Forelimb muscle (tissue), 1 donor: Measurements from ENCODE around the gene AGPAT2. TPM values are rescaled to one million over a fixed set of nuclear protein-coding genes. Genes with fewer than 3 reads are reported as not detected.

Source experiments
- DNase-seq: peaks from one replicate; pipeline ENCODE4 v3.0.0-alpha.2; 2013; ENCODE audit warnings: low read depth
- polyA plus RNA-seq: library from polyadenylated mRNA; unstranded; fragments of 120-200 nt; gene quantifications from one replicate; pipeline ENCODE4 v1.2.1, GENCODE V29; 2013; ENCODE audit not compliant: insufficient read length

Gene AGPAT2
- polyA plus RNA-seq, 1 donor, result 11.6 TPM

DNA sequence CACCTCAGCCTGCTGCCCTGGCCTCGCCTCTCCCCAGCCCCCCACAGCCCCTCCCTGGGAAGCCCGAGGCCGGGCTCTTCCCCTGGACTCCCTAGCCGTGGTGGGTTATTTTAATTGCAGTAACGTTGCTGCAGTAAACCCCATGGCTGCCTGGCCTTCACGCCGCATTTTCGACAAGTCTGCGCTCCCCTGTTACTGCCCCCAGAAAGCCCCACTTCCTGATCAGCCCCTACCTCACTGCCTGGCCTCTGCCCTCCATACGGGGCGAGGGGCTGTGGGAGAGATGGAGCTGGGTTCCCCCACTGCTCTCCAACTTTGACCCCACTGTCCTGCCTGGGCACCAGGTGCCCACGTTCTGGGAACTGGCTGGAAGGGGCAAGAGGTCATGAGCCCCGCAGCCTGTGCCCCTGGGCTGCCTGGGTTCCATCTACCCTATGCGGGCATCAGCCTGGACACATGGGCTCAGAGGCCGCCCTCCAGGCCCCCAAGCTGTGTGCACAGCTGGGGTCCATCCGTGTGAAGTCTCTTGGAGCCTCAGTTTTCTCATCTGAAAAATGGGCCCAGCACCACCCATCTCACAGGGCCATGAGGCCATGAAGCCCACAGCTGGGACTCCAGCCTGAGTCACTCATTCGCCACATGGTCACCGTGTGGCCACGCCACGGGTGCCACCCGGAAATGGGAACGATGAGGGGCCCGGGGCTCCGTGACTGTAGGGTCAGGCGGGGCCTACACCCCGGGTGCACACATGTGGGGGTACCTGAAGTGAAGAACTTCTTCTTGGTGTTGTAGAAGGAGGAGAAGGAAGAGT is 13.1 kb downstream of the AGPAT2 start:
- DNase-seq, result no peak

DNA sequence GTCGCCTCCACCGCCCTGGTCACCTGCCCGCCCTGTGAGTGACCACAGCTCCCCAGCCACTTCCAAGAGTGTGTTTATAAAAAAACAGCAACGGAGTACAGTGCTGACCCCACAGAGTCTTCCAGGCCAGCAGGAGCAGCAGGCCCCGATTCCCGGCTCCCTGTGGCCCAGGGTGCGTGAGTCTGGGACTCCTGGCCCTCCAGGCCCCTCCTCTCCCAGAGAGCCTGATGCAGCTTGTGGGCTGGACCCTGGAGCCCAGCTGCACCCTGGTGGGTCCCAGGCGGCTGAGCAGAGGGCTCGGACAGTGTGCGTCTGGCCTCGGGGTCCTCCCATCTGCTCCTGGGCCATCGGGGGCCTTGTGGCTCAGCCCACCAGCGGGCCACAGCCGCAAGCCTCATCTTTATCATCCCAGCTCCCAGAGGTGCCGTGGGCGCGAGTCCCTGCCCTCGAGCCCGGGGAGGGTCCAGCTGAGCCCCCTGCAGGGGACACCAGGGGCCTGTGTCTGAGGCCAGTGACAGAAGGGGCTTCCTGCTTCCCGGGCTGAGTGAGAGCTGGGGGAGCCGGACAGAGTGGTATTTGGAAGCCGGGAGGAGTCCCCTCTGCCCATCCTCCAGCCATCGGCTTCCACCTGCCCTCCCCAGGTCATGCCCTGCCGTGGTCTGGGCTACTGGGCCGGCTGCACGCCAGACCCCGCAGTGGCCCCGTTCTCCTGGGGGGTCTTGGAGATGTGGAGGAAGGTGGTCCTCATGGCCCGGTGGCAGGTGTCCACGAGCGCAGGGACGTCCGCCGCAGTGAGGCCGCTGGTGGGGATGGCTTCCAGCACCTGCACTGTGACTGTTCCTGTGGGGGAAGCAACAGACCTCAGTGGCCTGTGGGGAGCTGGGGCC is 13.9 kb downstream of the AGPAT2 start:
- DNase-seq, result no peak

DNA sequence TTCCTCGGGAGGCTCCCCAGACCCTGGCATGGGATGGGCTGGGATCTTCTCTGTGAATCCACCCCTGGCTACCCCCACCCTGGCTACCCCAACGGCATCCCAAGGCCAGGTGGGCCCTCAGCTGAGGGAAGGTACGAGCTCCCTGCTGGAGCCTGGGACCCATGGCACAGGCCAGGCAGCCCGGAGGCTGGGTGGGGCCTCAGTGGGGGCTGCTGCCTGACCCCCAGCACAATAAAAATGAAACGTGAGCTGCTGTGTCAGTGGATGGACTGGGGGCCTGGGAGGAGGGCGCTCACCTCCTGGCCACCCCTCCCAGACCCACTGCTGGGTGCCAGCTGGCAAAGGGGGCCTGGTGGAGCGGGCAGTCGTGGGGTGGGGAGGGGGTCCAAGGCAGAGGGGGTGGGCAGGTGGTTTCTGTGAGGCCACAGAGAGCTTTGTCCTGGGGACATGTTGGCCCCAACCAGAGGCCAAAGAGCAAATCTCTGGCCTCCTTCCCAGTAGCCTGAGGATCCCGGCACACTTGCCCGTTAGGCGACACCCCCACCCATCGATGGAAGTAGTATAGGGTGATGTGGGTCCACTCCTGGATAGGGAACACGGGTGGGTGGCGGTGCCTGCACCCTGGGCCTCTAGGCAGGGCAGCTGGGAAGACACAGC is 14.7 kb downstream of the AGPAT2 start:
- DNase-seq, result no peak

DNA sequence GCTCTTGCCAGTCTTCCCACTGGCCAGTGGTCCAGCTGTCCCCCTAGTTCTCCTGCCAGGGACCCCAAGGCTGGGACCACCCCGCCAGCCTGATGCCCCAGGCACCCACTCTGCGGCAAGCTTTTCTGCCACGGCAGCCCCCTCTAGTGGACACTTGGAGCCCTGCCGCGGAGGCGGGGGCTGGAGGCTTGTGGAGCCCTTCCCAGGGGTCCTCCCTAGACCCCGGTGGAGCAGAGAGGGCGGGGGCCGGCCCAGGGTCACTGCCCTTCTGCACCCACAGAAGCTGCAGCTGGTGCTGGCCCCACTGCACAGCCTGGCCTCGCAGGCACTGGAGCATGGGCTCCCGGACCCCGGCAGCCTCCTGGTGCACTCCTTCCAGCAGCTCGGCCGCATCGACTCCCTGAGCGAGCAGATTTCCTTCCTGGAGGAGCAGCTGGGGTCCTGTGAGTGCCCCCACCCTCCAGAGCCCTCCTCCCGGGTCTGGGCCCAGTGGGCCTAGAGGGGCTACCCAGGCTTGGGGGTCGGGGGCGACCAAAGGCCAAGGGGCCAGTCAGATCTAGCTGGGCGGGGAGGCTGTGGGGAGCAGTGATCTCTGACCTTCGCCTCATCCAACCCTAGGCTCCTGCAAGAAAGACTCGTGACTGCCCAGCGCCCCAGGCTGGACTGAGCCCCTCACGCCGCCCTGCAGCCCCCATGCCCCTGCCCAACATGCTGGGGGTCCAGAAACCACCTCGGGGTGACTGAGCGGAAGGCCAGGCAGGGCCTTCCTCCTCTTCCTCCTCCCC is 15.4 kb downstream of the AGPAT2 start:
- no peak for DNase-seq

DNA sequence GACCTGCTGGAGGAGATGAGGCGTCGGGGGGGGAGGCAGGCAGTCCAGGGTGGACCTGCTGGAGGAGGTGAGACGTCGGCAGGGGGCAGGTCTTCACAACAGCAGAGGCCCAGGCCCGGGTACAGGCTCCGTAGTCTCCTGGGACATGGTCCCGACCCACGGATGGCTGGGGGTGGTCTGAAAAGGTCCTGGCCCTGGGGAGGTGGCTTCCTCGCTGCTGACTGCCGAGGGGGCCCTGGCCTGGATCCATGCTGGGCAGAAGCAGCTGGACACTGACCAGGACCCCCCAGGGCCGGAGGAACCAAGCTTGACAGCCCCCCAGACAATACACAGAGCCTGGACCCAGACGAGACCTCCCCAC is 16.0 kb downstream of the AGPAT2 start:
- DNase-seq, result no peak

DNA sequence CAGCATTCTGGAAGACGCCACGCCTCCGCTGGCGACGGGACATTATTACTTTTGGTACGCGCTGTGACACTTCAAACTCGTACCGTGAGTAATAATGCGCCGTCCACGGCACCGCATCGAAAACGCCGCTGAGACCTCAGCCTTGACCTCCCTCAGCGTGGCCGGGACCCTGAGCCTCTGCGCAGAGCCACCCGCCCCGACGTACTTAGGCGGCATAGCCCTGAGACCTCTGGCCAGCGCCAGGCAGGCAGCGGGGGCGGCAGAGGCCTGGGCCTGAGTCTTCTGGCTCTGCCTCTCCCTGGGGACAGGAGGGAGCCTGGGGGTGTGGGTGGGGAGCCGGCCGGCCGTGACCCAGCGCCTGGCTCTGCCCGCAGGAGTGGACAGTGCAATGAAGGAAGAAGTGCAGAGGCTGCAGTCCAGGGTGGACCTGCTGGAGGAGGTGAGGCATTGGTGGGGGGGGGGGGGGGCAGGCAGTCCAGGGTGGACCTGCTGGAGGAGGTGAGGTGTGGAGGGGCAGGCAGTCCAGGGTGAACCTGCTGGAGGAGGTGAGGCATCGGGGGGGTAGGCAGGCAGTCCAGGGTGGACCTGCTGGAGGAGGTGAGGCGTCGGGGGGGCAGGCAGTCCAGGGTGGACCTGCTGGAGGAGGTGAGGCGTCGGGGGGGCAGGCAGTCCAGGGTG is 16.5 kb downstream of the AGPAT2 start:
- no peak for DNase-seq

DNA sequence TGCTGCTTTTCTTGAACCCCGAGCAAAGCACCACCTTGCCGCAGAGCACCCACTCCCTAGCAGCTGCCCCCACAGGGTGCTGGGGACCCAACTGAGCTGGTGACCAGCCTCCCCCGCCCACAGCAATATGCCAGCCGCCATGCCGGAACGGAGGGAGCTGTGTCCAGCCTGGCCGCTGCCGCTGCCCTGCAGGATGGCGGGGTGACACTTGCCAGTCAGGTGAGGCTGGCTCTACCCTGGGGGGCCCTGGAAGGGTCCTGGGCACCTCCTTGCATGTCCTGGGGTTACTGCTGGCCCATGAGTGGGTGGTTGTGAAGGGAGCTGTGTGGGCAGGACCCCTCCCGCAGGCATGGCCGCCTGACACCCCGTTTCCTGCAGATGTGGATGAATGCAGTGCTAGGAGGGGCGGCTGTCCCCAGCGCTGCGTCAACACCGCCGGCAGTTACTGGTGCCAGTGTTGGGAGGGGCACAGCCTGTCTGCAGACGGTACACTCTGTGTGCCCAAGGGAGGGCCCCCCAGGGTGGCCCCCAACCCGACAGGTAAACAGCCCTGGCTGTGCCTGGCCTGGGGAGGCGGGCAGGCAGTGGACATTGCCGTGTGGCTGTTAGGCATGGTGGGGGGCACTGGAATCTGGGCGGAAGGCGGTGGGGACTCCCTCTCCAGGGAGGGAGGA is 17.3 kb downstream of the AGPAT2 start:
- DNase-seq, result no peak

DNA sequence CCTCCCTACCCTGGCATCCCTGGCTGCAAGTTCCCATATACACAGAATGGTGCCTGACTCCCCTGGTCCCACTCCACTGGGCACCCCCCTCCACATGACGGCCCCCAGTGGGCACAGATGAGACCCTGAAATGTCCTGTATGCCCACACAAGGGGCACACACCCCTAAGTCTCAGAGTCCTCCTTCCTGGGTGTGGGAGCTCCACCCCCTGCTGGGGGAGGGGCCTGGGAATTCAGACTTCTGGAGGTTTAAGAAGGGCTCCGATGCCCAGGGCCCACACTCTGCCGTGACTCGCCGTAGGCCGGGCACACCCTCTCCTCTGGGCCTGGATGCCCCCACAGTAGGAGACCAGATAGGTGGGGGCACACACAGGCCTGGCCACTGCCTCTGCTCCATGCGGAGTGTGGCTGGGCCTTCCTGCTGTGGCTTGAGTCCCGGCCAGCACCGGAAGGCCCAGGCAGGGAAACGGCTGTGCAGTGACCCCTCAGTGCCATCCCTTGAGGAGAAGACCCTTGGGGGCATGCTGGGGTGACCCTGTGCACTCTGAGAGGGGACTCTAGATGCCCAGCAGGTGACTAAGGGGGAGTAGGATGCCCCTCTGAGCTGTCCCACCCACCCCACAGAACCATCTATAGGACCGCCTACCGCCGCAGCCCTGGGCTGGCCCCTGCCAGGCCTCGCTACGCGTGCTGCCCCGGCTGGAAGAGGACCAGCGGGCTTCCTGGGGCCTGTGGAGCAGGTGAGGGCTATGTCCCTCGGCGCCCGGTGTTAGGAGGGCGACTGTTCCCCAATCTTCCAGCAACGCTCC is 18.1 kb downstream of the AGPAT2 start:
- no peak for DNase-seq

DNA sequence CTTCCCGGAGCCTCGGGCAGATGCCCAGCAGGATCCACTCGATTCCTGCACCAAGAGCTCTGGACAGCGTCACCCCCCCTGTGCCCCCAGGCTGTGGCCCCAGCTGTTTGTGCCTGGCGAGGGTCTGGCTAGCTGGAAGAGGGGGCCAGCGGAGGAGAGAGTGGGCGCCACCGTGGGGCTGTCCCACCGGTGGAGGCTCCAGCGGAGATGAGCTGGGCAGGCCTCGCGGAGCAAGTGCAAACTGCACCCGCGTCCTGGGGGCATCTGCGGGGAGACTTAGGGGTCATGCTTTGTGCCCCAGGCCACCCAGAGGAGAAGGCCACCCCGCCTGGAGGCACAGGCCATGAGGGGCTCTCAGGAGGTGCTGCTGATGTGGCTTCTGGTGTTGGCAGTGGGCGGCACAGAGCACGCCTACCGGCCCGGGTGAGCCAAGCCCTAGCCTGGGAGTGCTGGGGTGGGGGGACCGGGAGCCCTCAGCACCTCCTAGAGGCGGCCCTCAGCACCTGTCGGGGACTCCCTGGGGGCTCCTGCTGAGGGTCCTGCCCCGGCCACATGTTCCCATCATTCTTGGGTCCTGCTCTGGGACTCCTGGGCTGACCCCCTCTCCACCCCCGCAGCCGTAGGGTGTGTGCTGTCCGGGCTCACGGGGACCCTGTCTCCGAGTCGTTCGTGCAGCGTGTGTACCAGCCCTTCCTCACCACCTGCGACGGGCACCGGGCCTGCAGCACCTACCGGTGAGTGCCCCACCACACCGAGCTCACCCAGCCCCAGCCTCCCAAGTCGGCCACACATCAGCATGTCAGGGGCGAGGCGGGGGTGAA is 19.1 kb downstream of the AGPAT2 start:
- no peak for DNase-seq

DNA sequence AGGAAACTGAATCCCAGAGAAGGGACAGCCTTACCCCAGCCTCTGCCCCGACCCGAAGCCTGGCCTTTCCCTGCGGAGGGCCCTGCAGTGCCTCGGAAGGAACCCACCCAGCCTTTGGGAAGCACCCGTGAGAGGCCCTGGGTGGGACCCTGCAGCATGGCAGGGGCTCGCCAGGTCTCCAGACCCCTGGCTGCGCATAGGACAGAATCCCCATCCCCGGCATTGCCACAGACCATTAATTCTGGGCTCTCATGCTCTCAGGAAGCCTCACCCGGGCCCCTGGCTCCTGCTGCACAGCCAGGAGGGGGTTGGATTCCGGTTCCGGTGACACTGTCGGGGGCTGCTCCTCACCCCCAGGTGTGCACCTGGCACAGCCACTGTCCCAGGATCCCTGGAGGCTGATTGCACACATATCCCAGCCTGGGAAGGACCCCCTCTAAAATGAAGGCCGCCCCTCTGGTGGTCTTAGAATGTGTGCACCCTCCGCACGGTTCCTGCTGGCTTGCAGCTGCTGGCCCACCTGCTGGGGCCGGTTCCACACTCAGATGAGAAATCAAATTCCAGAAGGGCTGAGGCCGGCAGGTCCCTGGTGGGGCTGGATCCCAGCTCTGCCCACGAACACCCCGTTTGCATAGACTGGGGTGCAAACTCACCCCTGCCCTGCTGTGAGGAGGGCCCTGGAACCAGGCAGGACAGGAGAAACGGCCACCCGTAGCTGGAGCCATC is 19.9 kb downstream of the AGPAT2 start:
- DNase-seq, result no peak

DNA sequence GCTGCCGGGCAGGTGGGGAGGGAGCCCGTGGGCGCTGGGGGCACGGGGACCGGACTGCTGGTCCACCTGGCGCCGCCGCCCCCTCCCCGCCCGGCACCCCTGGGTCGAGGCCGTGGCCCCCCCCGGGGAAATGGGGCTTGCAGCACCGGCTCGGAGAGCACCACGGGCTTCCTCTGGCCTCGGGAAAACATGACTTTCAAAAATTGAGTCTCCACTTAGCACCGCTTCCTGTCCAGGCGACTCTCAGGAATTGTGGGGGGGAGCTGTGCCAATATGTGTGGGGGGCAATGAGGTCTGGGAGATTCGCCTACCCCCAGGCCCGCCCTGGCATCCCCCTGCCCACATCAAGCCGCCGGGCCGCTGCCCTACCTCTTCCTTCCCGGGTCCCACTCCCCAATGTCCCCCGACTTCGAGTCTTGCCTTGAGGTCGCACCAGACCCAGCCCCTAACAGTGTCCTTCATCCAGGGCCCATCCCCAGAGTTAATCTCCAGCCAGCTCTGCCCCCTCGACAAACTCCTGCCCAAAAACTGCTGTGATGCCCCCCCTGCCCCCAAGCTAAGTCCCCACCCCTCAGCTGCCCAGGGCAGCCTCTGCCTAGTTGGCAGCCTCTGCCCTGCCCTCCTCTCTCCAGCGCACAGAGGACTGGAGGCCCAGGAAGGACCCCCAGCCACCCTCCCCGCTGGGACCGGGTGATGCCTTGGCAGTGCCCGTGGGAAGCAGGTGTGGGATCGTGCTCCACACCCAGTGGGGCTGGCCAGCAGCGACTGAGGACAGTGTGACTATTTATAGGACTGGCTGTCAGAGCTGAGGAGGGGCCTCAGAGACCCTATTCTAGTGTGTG is 20.7 kb downstream of the AGPAT2 start:
- no peak for DNase-seq

DNA sequence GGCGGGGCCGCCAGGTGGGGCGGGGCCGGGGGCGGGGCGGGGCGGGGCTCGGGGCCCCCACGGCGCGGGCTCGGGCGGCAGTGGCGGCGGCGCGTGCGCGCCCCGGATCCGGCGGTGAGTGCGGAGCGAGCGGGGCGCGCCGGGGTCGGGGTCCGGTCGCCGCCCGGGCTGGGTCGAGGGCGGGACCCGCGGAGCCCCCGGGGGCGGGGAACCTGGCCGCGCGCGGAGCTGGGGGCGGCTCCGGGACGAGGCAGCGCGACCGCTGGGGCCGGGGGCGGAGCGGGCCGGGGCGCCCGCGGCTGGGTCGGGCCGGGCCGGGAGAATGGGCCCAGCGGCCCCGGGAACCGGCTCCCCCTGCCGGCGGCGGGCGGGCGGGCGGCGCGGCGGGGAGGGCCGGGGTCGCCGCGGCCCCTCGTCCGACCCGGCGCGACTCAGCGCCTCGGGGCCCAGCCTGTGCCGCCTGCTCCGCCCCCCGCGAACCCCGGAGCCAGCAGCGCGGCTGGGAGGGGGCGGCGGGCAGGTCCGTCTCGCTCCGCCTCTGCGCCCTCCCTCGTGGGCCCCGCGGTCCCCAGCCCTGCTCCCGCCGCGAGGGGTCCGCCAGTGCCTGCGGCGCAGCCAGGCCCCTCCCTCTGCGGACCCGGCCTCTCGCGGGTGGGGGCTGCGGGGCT is 21.4 kb downstream of the AGPAT2 start:
- DNase-seq, result no peak

DNA sequence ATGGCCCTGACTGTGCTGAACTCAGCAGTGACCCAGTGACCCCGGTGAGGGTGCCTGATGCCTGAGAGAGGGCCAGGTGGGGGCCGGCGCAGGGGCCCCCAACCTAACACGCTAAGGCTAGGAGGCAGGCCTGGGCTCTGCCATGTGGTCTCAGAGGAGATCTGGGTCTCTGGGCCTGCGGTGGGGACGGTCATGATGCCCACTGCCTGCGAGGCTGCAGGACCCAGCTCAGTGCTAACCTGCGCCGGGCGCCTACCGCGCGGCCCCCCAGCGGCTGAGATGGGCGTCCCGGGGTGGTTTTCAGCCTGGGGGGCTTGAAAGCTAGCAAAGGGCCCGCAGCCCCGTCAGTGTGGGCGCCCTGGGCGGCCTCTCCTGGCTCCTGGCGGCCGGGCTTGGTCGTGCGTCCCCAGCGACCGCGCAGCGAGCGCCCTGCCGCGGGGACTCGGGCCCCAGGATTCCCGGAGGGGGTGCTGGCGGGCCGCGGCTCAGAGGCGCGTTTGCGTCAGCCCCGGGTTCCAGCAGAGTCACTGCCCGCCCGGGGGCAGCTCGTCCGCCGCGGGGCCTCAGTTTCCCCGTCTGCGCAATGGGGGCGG is 22.1 kb downstream of the AGPAT2 start:
- DNase-seq, result no peak

DNA sequence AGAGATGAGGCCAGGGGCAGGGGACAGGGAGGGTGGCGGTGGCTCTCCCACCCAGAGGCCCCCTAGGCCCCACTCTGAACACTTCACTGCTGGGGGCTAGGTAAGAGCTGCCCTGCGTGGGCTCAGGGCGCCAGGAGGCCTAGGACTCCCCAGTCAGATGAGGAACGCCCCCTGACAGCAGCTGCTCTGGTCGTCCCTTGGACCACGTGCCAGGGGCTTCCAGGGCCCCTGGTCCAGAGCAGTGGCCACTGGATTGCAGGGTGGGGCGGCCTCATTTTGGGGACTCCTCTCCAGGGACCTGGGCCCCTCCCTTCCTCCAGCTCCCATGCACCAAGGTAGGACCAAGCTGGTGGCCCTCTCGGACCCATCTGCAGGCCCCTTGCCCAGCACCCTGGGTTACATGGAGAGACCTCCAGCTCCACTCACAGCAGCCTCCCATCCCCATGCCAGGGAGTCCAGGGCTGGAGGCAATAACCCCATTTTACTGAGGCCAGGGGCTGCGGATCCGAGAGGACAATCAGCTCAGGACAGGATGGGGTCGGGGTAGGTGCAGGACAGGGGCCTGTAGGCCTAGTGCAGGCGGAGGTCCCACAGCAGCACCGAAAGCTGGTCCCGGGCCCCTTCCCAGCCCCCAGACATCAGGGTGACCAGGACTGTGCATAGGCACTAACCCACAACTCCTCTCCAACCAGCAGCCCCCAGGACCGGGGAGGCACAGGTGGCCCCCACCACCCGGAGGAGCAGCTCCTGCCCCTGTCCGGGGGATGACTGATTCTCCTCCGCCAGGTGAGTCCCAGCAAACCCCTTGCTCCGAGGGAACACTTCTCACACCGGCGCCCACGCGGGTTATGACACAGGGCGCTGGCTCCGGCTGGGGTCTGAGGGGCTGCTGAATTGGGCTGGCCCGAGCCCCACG is 23.0 kb downstream of the AGPAT2 start:
- no peak for DNase-seq
